Measurements from ENCODE around the gene C1D. TPM values are rescaled to one million over a fixed set of nuclear protein-coding genes. Genes with fewer than 3 reads are reported as not detected.

The C1D gene
- total and polyA plus RNA-seq, 2 of the 4 experiments (the other 2 are of a cell fraction) = 2.7 to 14.3 TPM

DNA sequence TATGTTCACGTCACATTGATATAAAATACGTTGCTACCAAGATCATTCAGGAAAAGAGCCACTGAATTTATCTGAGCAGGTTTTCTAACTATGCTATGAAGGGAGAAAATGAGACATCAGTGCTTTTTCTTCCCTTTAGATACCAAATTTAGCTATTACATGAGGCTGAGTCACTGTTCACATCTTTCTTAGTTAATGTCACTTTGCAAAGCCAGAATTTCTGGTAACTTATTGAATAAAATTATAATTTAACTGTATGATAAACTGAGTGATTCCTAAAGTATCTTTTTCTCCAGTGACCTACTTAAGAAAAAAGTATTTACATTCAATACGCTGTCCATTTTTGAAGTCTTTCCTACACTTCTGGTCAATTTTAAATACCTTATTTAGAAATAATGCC lies 22.7 kb downstream of the C1D start:
- ATAC-seq (ENCODE audit: low read depth) = no peak
- Histone ChIP-seq H4K8ac (ENCODE audit: low read depth in 2 of 2, low read length in 2 of 2) (no peak overlapping the region), H3K27me3 (ENCODE audit: control insufficient read depth, insufficient read depth, low read length) (no peaks in the 10 kb centered on the region), H4K20me1 (ENCODE audit: insufficient read depth, low read length) (no peaks in the 10 kb centered on the region), H3K56ac (ENCODE audit: extremely low read depth, insufficient read depth, low read length) (no peak overlapping the region), H3K36me3 (ENCODE audit: control insufficient read depth, insufficient read depth, low read length) (peaks cover 3% of the 10 kb centered on the region), H3K4me3 (ENCODE audit: insufficient read depth, low read depth, low read length) (no peak overlapping the region), H3K9ac (ENCODE audit: low read depth, low read length) (no peak overlapping the region), H4K91ac (ENCODE audit: insufficient read depth, low read depth, low read length) (no peak overlapping the region), H2AK5ac (ENCODE audit: low read depth, low read length) (no peak overlapping the region), H2AK9ac (replicated peaks; ENCODE audit: low read depth, low read length, poor library complexity) (no peak overlapping the region), H3K4me1 (ENCODE audit: control insufficient read depth, insufficient read depth, low read length) (peaks cover 3% of the 10 kb centered on the region), H3K27ac (ENCODE audit: insufficient read depth, low read length) (no peak overlapping the region), H2BK5ac (ENCODE audit: low read depth, low read length, poor library complexity, severe bottlenecking) (no peak overlapping the region), H3K9me1 (ENCODE audit: insufficient read depth, low read length) (0 out of 2 replicates have a peak, but pooled peaks cover 3% of the 10 kb centered on the region), H3K18ac (ENCODE audit: low read depth, low read length) (no peak overlapping the region), H2BK120ac (ENCODE audit: low read depth, low read length) (no peak overlapping the region), H2BK15ac (ENCODE audit: low read depth, low read length) (no peak overlapping the region), H3K4me2 (ENCODE audit: low read depth, low read length) (no peak overlapping the region), H3K79me1 (ENCODE audit: low read depth in 1 of 2, low read length in 2 of 2) (peaks cover 3 to 7% of the 10 kb centered on the region in 2 experiments), H2BK20ac (ENCODE audit: low read depth, low read length) (no peak overlapping the region), H3K9me3 (ENCODE audit: control insufficient read depth, insufficient read depth, low read length) (no peaks in the 10 kb centered on the region), H3K14ac (replicated peaks; ENCODE audit: low read depth, low read length) (no peak overlapping the region), H3K4ac (ENCODE audit: low read depth, low read length) (no peak overlapping the region), H2AFZ (replicated peaks; ENCODE audit: low read length, poor library complexity) (no peak overlapping the region), H3K23ac (ENCODE audit: low read depth, low read length) (no peak overlapping the region), H4K5ac (ENCODE audit: low read depth, low read length) (no peak overlapping the region)
- in situ Hi-C loops (cut with MboI; ENCODE audit: low sequenced_read_pairs) = loop anchor here (25.0 kb wide), 2 partner anchors 1453 to 1603 kb away; partner anchors contain the start of gene MEIS1
- POLR2A ChIA-PET (ENCODE audit: unreplicated experiment) = no interaction called here
- dilution Hi-C loops (cut with HindIII; ENCODE audit: low sequenced_read_pairs, unreplicated experiment) = no loop called here
- WGBS, 2 experiments (ENCODE audit: extremely low coverage in 2 of 2, insufficient read length in 1 of 2) = no CpG with 5 or more reads among the region's 3 CpGs
- peak; percentile 54 for DNase-seq
- CTCF ChIA-PET = interaction anchor here (1.5 kb wide), 1 partner anchor 8 kb away, joined by 3 read pairs; no protein-coding TSS in a partner anchor
- intact Hi-C loops (cut with micrococcal nuclease) = no loop called here
- no TSS peak for BruUV-seq (replicated peaks)
- TF ChIP-seq SMC3 (IDR thresholded peaks at IDR 0.05; ENCODE audit: low read depth, low read length) = no peak
- no peak for TF ChIP-seq FOS (IDR thresholded peaks at IDR 0.05; ENCODE audit: low read depth, low read length)
- no peak for TF ChIP-seq NFE2L2 (IDR thresholded peaks at IDR 0.05; ENCODE audit: low read depth, low read length)
- TF ChIP-seq CEBPB (IDR thresholded peaks at IDR 0.05; ENCODE audit: low read depth, low read length) = no peak
- no peak for TF ChIP-seq MXI1 (IDR thresholded peaks at IDR 0.05; ENCODE audit: borderline replicate concordance, low read depth, low read length)
- TF ChIP-seq, protein P1, sequence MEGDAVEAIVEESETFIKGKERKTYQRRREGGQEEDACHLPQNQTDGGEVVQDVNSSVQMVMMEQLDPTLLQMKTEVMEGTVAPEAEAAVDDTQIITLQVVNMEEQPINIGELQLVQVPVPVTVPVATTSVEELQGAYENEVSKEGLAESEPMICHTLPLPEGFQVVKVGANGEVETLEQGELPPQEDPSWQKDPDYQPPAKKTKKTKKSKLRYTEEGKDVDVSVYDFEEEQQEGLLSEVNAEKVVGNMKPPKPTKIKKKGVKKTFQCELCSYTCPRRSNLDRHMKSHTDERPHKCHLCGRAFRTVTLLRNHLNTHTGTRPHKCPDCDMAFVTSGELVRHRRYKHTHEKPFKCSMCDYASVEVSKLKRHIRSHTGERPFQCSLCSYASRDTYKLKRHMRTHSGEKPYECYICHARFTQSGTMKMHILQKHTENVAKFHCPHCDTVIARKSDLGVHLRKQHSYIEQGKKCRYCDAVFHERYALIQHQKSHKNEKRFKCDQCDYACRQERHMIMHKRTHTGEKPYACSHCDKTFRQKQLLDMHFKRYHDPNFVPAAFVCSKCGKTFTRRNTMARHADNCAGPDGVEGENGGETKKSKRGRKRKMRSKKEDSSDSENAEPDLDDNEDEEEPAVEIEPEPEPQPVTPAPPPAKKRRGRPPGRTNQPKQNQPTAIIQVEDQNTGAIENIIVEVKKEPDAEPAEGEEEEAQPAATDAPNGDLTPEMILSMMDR (conservative IDR thresholded peaks at IDR 0.05; ENCODE audit: low read depth, low read length) = no peak
- no peak for TF ChIP-seq POLR2A (IDR thresholded peaks at IDR 0.05; ENCODE audit: low read depth, low read length)
- no peak for TF ChIP-seq BHLHE40 (IDR thresholded peaks at IDR 0.05; ENCODE audit: low read depth, low read length)
- TF ChIP-seq RFX5 (IDR thresholded peaks at IDR 0.05; ENCODE audit: low read depth, low read length) = no peak
